Immature natural killer cell (primary cell): ENCODE results near the gene MMEL1. TPM values are rescaled to one million over a fixed set of nuclear protein-coding genes. Genes with fewer than 3 reads are reported as not detected.

Experiments
- DNase-seq, 3 donors: peaks; one replicate each; pipeline ENCODE4 v3.0.0; 2022; ENCODE audit warnings: mixed read lengths in 1 of 3
- H3K27ac Mint-ChIP-seq, 6 donors: one replicate each; pipeline ENCODE4 v1.8.0; 2020; ENCODE audit warnings: mixed read lengths in 6 of 6, mild to moderate bottlenecking in 5 of 6, inconsistent platforms in 4 of 6, moderate library complexity in 3 of 6
- H3K27me3 Mint-ChIP-seq, 3 donors: one replicate each; pipeline ENCODE4 v1.8.0; 2020 to 2021; ENCODE audit warnings: low read depth in 3 of 3, mild to moderate bottlenecking in 3 of 3, mixed read lengths in 3 of 3, moderate library complexity in 3 of 3, inconsistent platforms in 1 of 3
- H3K36me3 Mint-ChIP-seq, 3 donors: one replicate each; pipeline ENCODE4 v1.8.0; 2020; ENCODE audit warnings: mixed read lengths in 3 of 3, inconsistent platforms in 2 of 3, mild to moderate bottlenecking in 2 of 3
- H3K4me1 Mint-ChIP-seq, 2 donors: one replicate each; pipeline ENCODE4 v1.8.0; 2020; ENCODE audit warnings: inconsistent platforms in 2 of 2, mild to moderate bottlenecking in 2 of 2, mixed read lengths in 2 of 2, moderate library complexity in 1 of 2
- H3K4me3 Mint-ChIP-seq, 5 donors: one replicate each; pipeline ENCODE4 v1.8.0; 2020; ENCODE audit warnings: mild to moderate bottlenecking in 5 of 5, mixed read lengths in 5 of 5, inconsistent platforms in 3 of 5, moderate library complexity in 3 of 5
- H3K9me3 Mint-ChIP-seq, 6 donors: one replicate each; pipeline ENCODE4 v1.8.0; 2020; ENCODE audit warnings: mild to moderate bottlenecking in 6 of 6, mixed read lengths in 6 of 6, inconsistent platforms in 4 of 6, moderate library complexity in 3 of 6
- polyA plus RNA-seq, 3 donors: library from polyadenylated mRNA; unstranded; fragments of 300-500 nt; fragmentation: Illumina TruSeq; gene quantifications; one replicate each; pipeline ENCODE4 v1.2.3, GENCODE V29; 2021

MMEL1 gene
- polyA plus RNA-seq, 3 donors from 2014 or later = 0.93 to 5.1 (median 2.3) TPM

GRCh38 chr1:2638466-2639115, 5.8 kb upstream of the MMEL1 start:
- H3K4me3 Mint-ChIP-seq = peak overlapping the region in 1 of 5 donors; percentile 26
- H3K4me1 Mint-ChIP-seq = peaks cover 6% of the 10 kb centered on the region in 2 donors
- H3K27ac Mint-ChIP-seq = peak overlapping the region in 3 of 6 donors; percentile 17 to 55 (median 21)
- no peaks in the 10 kb centered on the region for H3K9me3 Mint-ChIP-seq
- DNase-seq = no peak
- H3K27me3 Mint-ChIP-seq = peaks cover 2 to 6% (median 6%) of the 10 kb centered on the region in 3 donors
- no peaks in the 10 kb centered on the region for H3K36me3 Mint-ChIP-seq

GRCh38 chr1:2637442-2638145, 4.8 kb upstream of the MMEL1 start:
- Mint-ChIP-seq H3K4me3 (no peak overlapping the region), H3K36me3 (no peaks in the 10 kb centered on the region), H3K4me1 (peaks cover 4 to 5% of the 10 kb centered on the region in 2 donors), H3K27me3 (peaks cover 5 to 6% (median 5%) of the 10 kb centered on the region in 3 donors), H3K27ac (no peak overlapping the region), H3K9me3 (no peaks in the 10 kb centered on the region)
- no peak for DNase-seq

- H3K27me3 Mint-ChIP-seq = peaks cover 2 to 6% (median 3%) of the 10 kb centered on the region in 3 donors
- DNase-seq = no peak
- H3K4me3 Mint-ChIP-seq = no peak overlapping the region
- peaks cover 0 to 2% (median 0%) of the 10 kb centered on the region in 6 donors for H3K9me3 Mint-ChIP-seq
- no peak overlapping the region for H3K27ac Mint-ChIP-seq
- no peaks in the 10 kb centered on the region for H3K36me3 Mint-ChIP-seq
- no peaks in the 10 kb centered on the region for H3K4me1 Mint-ChIP-seq
Measured at GRCh38 chr1:2636733-2637132, 3.9 kb upstream of the MMEL1 start.

GRCh38 chr1:2635361-2636010, 2.7 kb upstream of the MMEL1 start:
- no peak for DNase-seq
- Mint-ChIP-seq H3K4me1 (peaks cover 0 to 2% of the 10 kb centered on the region in 2 donors), H3K27ac (no peak overlapping the region), H3K4me3 (no peak overlapping the region), H3K27me3 (peaks cover 6 to 7% (median 6%) of the 10 kb centered on the region in 3 donors), H3K9me3 (peaks cover 0 to 2% (median 0%) of the 10 kb centered on the region in 6 donors), H3K36me3 (no peaks in the 10 kb centered on the region)

GRCh38 chr1:2633936-2634491, 1.2 kb upstream of the MMEL1 start:
- Mint-ChIP-seq H3K27me3 (peaks cover 7 to 10% (median 9%) of the 10 kb centered on the region in 3 donors), H3K4me1 (peaks cover 0 to 5% of the 10 kb centered on the region in 2 donors), H3K4me3 (no peak overlapping the region), H3K27ac (no peak overlapping the region), H3K36me3 (no peaks in the 10 kb centered on the region), H3K9me3 (peaks cover 0 to 5% (median 0%) of the 10 kb centered on the region in 6 donors)
- no peak for DNase-seq

- Mint-ChIP-seq H3K4me1 (peaks cover 0 to 5% of the 10 kb centered on the region in 2 donors), H3K4me3 (no peak overlapping the region), H3K36me3 (no peaks in the 10 kb centered on the region), H3K27me3 (peaks cover 7 to 10% (median 9%) of the 10 kb centered on the region in 3 donors), H3K27ac (no peak overlapping the region), H3K9me3 (peaks cover 0 to 5% (median 0%) of the 10 kb centered on the region in 6 donors)
- no peak for DNase-seq
Measured at GRCh38 chr1:2633366-2633935, 635 bp upstream of the MMEL1 start.

GRCh38 chr1:2632051-2632430, 775 bp downstream of the MMEL1 start:
- DNase-seq = no peak
- H3K36me3 Mint-ChIP-seq = no peaks in the 10 kb centered on the region
- peaks cover 0 to 5% (median 0%) of the 10 kb centered on the region in 6 donors for H3K9me3 Mint-ChIP-seq
- H3K27me3 Mint-ChIP-seq = peaks cover 7 to 15% (median 14%) of the 10 kb centered on the region in 3 donors
- no peak overlapping the region for H3K27ac Mint-ChIP-seq
- H3K4me1 Mint-ChIP-seq = peaks cover 0 to 5% of the 10 kb centered on the region in 2 donors
- H3K4me3 Mint-ChIP-seq = no peak overlapping the region

GRCh38 chr1:2631136-2632050, 1.4 kb downstream of the MMEL1 start:
- H3K27ac Mint-ChIP-seq = no peak overlapping the region
- DNase-seq = no peak
- no peak overlapping the region for H3K4me3 Mint-ChIP-seq
- no peaks in the 10 kb centered on the region for H3K36me3 Mint-ChIP-seq
- peaks cover 7 to 19% (median 18%) of the 10 kb centered on the region in 3 donors for H3K27me3 Mint-ChIP-seq
- H3K9me3 Mint-ChIP-seq = peaks cover 0 to 5% (median 0%) of the 10 kb centered on the region in 6 donors
- peaks cover 0 to 5% of the 10 kb centered on the region in 2 donors for H3K4me1 Mint-ChIP-seq

- no peak for DNase-seq
- Mint-ChIP-seq H3K27ac (no peak overlapping the region), H3K4me1 (peaks cover 0 to 5% of the 10 kb centered on the region in 2 donors), H3K27me3 (peaks cover 15 to 21% (median 19%) of the 10 kb centered on the region in 3 donors), H3K4me3 (no peak overlapping the region), H3K9me3 (peaks cover 0 to 5% (median 0%) of the 10 kb centered on the region in 6 donors), H3K36me3 (no peaks in the 10 kb centered on the region)
Measured at GRCh38 chr1:2630498-2631135, 2.2 kb downstream of the MMEL1 start.

- Mint-ChIP-seq H3K27me3 (peaks cover 17 to 19% (median 19%) of the 10 kb centered on the region in 3 donors), H3K4me3 (no peak overlapping the region)
Measured at GRCh38 chr1:2629627-2630497, 3.0 kb downstream of the MMEL1 start.

GRCh38 chr1:2628933-2629626, 3.7 kb downstream of the MMEL1 start:
- Mint-ChIP-seq H3K27ac (no peak overlapping the region), H3K4me1 (peaks cover 0 to 5% of the 10 kb centered on the region in 2 donors), H3K27me3 (peaks cover 19 to 20% (median 19%) of the 10 kb centered on the region in 3 donors), H3K9me3 (peaks cover 0 to 5% (median 0%) of the 10 kb centered on the region in 6 donors), H3K4me3 (no peak overlapping the region), H3K36me3 (no peaks in the 10 kb centered on the region)
- no peak for DNase-seq

More at GRCh38 chr1:2629627-2630497, 3.0 kb downstream of the MMEL1 start:
- Mint-ChIP-seq H3K4me1 (peaks cover 0 to 5% of the 10 kb centered on the region in 2 donors), H3K9me3 (peaks cover 0 to 5% (median 0%) of the 10 kb centered on the region in 6 donors), H3K27ac (no peak overlapping the region), H3K36me3 (no peaks in the 10 kb centered on the region)
- no peak for DNase-seq
